GM12892 (cell line): ENCODE data around the gene RPP25.

ENCODE experiments used
- POLR2A ChIP-seq: IDR thresholded peaks from 2 replicates; pipeline ENCODE4 v1.6.1; 2011; ENCODE audit warnings: low read depth, low read length, control low read depth
- POLR2AphosphoS5 ChIP-seq: IDR thresholded peaks from 2 replicates; pipeline ENCODE4 v1.6.1; 2011; ENCODE audit warnings: low read depth, low read length, control low read depth
- TAF1 ChIP-seq: IDR thresholded peaks from 2 replicates; pipeline ENCODE4 v1.6.1; 2011; ENCODE audit warnings: low read depth, mild to moderate bottlenecking, control low read depth, low read length, borderline replicate concordance

GRCh38 chr15:74928771-74929198 lies 27.8 kb downstream of the RPP25 start:
- no peak for TF ChIP-seq POLR2A
- no peak for TF ChIP-seq TAF1
- no peak for TF ChIP-seq POLR2AphosphoS5
